C4-2B (cell line): Measurements from ENCODE around the gene GAS2L1.

ENCODE experiments used
- CTCF ChIP-seq: fragments of 450-650 bp; conservative IDR thresholded peaks from 2 replicates; pipeline ENCODE4 v1.5.1; 2017; ENCODE audit warnings: mild to moderate bottlenecking
- ZFX ChIP-seq: fragments of 450-650 bp; IDR thresholded peaks from 2 replicates; pipeline ENCODE4 v1.6.1; 2017

GRCh38 chr22:29306175-29306834 is at the start of gene GAS2L1:
- TF ChIP-seq CTCF = peak; percentile 67
- TF ChIP-seq ZFX = no peak
